Measurements from ENCODE around the gene CABP1. TPM values are rescaled to one million over a fixed set of nuclear protein-coding genes. Genes with fewer than 3 reads are reported as not detected.

Gene CABP1
- total and polyA plus RNA-seq, 2 experiments from 2014 or later: 5.1 to 5.2 TPM

GRCh38 chr12:120678572-120678971 is 38.1 kb downstream of the CABP1 start:
- H2AFZ ChIP-seq: no peak overlapping the region
- Mint-ChIP-seq H3K4me1 (peaks cover 4% of the 10 kb centered on the region), H3K36me3 (ENCODE audit: low read depth) (no peaks in the 10 kb centered on the region), H3K4me3 (no peak overlapping the region), H3K27me3 (ENCODE audit: insufficient read depth, low read depth, poor library complexity) (peaks cover 5% of the 10 kb centered on the region), H3K9me3 (no peaks in the 10 kb centered on the region), H3K27ac (no peak overlapping the region)
- no peaks in the 10 kb centered on the region for H3K36me3 ChIP-seq (ENCODE audit: insufficient read depth)
- no peaks in the 10 kb centered on the region for H3K79me2 ChIP-seq (replicated peaks; ENCODE audit: insufficient read depth)
- DNase-seq (ENCODE audit: low spot score): no peak
- no peaks in the 10 kb centered on the region for H4K20me1 ChIP-seq (replicated peaks; ENCODE audit: insufficient read depth)
- no peak overlapping the region for H3K4me3 ChIP-seq
- no peaks in the 10 kb centered on the region for H3K27me3 ChIP-seq (ENCODE audit: insufficient read depth)
- no peak for ATAC-seq
- no peak overlapping the region for H3K27ac ChIP-seq (ENCODE audit: low read depth)
- TF ChIP-seq, protein P1, sequence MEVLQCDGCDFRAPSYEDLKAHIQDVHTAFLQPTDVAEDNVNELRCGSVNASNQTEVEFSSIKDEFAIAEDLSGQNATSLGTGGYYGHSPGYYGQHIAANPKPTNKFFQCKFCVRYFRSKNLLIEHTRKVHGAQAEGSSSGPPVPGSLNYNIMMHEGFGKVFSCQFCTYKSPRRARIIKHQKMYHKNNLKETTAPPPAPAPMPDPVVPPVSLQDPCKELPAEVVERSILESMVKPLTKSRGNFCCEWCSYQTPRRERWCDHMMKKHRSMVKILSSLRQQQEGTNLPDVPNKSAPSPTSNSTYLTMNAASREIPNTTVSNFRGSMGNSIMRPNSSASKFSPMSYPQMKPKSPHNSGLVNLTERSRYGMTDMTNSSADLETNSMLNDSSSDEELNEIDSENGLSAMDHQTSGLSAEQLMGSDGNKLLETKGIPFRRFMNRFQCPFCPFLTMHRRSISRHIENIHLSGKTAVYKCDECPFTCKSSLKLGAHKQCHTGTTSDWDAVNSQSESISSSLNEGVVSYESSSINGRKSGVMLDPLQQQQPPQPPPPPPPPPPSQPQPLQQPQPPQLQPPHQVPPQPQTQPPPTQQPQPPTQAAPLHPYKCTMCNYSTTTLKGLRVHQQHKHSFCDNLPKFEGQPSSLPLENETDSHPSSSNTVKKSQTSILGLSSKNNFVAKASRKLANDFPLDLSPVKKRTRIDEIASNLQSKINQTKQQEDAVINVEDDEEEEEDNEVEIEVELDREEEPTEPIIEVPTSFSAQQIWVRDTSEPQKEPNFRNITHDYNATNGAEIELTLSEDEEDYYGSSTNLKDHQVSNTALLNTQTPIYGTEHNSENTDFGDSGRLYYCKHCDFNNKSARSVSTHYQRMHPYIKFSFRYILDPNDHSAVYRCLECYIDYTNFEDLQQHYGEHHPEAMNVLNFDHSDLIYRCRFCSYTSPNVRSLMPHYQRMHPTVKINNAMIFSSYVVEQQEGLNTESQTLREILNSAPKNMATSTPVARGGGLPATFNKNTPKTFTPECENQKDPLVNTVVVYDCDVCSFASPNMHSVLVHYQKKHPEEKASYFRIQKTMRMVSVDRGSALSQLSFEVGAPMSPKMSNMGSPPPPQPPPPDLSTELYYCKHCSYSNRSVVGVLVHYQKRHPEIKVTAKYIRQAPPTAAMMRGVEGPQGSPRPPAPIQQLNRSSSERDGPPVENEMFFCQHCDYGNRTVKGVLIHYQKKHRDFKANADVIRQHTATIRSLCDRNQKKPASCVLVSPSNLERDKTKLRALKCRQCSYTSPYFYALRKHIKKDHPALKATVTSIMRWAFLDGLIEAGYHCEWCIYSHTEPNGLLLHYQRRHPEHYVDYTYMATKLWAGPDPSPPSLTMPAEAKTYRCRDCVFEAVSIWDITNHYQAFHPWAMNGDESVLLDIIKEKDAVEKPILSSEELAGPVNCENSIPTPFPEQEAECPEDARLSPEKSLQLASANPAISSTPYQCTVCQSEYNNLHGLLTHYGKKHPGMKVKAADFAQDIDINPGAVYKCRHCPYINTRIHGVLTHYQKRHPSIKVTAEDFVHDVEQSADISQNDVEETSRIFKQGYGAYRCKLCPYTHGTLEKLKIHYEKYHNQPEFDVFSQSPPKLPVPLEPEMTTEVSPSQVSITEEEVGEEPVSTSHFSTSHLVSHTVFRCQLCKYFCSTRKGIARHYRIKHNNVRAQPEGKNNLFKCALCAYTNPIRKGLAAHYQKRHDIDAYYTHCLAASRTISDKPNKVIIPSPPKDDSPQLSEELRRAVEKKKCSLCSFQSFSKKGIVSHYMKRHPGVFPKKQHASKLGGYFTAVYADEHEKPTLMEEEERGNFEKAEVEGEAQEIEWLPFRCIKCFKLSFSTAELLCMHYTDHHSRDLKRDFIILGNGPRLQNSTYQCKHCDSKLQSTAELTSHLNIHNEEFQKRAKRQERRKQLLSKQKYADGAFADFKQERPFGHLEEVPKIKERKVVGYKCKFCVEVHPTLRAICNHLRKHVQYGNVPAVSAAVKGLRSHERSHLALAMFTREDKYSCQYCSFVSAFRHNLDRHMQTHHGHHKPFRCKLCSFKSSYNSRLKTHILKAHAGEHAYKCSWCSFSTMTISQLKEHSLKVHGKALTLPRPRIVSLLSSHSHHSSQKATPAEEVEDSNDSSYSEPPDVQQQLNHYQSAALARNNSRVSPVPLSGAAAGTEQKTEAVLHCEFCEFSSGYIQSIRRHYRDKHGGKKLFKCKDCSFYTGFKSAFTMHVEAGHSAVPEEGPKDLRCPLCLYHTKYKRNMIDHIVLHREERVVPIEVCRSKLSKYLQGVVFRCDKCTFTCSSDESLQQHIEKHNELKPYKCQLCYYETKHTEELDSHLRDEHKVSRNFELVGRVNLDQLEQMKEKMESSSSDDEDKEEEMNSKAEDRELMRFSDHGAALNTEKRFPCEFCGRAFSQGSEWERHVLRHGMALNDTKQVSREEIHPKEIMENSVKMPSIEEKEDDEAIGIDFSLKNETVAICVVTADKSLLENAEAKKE (CRISPR knock-in tag; IDR thresholded peaks at IDR 0.05): no peak
- TF ChIP-seq STAT1 (IDR thresholded peaks at IDR 0.05; ENCODE audit: unreplicated experiment) (no peak), JUNB (IDR thresholded peaks at IDR 0.05; ENCODE audit: unreplicated experiment) (no peak), NANOG (IDR thresholded peaks at IDR 0.05; ENCODE audit: borderline replicate concordance) (no peak), CTCF (conservative IDR thresholded peaks at IDR 0.05; ENCODE audit: low read depth in 2 of 2) (no peak)
- no peaks in the 10 kb centered on the region for H3K9me2 ChIP-seq (ENCODE audit: insufficient read depth)
- H3K4me1 ChIP-seq (ENCODE audit: insufficient read depth): peaks cover 5% of the 10 kb centered on the region; the same call in 1 of the 2 replicates
- H3F3A ChIP-seq (replicated peaks; ENCODE audit: low read depth): no peaks in the 10 kb centered on the region
- H3K4me2 ChIP-seq: no peak overlapping the region

Measured in GM23338 (cell line).